Measurements from ENCODE around the gene NDUFA13.

DNA sequence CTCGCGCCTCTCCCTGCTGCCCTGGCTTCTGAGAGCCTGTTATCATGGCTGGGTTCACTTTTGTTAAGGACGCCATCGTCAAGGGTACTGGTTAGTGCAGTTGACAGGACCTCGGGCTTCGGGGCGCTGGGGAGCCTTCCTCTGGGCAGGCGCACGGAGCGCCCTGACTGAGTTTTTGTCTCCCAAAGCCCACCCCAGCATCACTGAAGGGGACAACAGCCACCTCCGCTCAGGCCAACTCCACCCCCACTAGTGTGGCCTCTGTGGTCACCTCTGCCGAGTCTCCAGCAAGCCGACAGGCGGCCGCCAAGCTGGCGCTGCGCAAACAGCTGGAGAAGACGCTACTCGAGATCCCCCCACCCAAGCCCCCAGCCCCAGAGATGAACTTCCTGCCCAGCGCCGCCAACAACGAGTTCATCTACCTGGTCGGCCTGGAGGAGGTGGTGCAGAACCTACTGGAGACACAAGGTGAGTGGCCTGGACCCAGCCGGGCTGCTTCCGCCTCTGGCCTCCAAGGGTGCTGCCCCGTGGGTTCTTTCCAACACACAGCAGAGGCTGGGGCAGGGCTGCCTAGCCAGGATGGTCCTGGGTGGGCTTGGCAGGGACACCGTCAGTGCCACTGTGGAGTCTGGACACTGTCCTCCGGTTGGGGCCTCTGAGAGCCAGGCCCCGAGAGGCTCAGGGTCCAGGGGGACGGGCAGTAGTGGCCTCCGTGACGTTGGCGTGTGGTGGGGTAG is 17.6 kb upstream of the NDUFA13 start:
- TF ChIP-seq, protein P1, sequence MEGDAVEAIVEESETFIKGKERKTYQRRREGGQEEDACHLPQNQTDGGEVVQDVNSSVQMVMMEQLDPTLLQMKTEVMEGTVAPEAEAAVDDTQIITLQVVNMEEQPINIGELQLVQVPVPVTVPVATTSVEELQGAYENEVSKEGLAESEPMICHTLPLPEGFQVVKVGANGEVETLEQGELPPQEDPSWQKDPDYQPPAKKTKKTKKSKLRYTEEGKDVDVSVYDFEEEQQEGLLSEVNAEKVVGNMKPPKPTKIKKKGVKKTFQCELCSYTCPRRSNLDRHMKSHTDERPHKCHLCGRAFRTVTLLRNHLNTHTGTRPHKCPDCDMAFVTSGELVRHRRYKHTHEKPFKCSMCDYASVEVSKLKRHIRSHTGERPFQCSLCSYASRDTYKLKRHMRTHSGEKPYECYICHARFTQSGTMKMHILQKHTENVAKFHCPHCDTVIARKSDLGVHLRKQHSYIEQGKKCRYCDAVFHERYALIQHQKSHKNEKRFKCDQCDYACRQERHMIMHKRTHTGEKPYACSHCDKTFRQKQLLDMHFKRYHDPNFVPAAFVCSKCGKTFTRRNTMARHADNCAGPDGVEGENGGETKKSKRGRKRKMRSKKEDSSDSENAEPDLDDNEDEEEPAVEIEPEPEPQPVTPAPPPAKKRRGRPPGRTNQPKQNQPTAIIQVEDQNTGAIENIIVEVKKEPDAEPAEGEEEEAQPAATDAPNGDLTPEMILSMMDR (IDR thresholded peaks at IDR 0.05): no peak
- TF ChIP-seq POLR2AphosphoS5 (IDR thresholded peaks at IDR 0.05; ENCODE audit: insufficient read depth in 1 of 2, low read depth in 1 of 2): no peak
- TF ChIP-seq POLR2A (IDR thresholded peaks at IDR 0.05): no peak
